Right lobe of liver (tissue), 6 donors: Measurements from ENCODE around the gene GPR176. TPM values are rescaled to one million over a fixed set of nuclear protein-coding genes. Genes with fewer than 3 reads are reported as not detected.

Source experiments
- ATAC-seq, 4 donors: fragments of 200-7000 bp; cut with Tn5 transposase; one replicate each; pipeline ENCODE4 v1.9.1; 2020; ENCODE audit warnings: mild to moderate bottlenecking in 4 of 4, moderate library complexity in 4 of 4
- DNase-seq, 3 donors: peaks; one replicate each; pipeline ENCODE4 v3.0.0-alpha.2; 2020
- H3K27ac ChIP-seq, 3 donors: fragments of 200-600 bp; one replicate each; pipeline ENCODE4 v1.8.0; 2022
- H3K27me3 ChIP-seq, 2 donors: fragments of 200-600 bp; one replicate each; pipeline ENCODE4 v1.8.0; 2022
- H3K36me3 ChIP-seq, 4 donors: fragments of 200-600 bp; sonication (generic) in 1 of 4; one replicate each; pipeline versions ENCODE4 v1.5.1 to v1.8.0; 2017 to 2022; ENCODE audit warnings: control low read depth in 1 of 4
- H3K4me1 ChIP-seq, 4 donors: fragments of 200-600 bp; sonication (generic) in 1 of 4; one replicate each; pipeline versions ENCODE4 v1.5.1 to v1.8.0; 2017 to 2022; ENCODE audit warnings: control low read depth in 1 of 4
- H3K4me3 ChIP-seq, 3 donors: fragments of 200-600 bp; one replicate each; pipeline ENCODE4 v1.8.0; 2022
- H3K9me3 ChIP-seq, 4 donors: fragments of 200-600 bp; sonication (generic) in 1 of 4; one replicate each; pipeline versions ENCODE4 v1.5.1 to v1.8.0; 2017 to 2022; ENCODE audit warnings: control low read depth in 1 of 4
- POLR2A ChIP-seq: fragments of 450-650 bp; IDR thresholded peaks from one replicate; pipeline ENCODE4 v1.6.1; 2017; ENCODE audit warnings: antibody characterized with exemption, mild to moderate bottlenecking
- WGBS: methylation state at CpG from one replicate; pipeline ENCODE4 v1.1.6; 2018; ENCODE audit warnings: low coverage, low lambda C conversion rate; ENCODE audit not compliant: insufficient coverage; ENCODE audit errors: missing lambda C conversion rate; 5-methylcytosine and 5-hydroxymethylcytosine counted together
- intact Hi-C, 2 donors: fragments of 100-400 bp; cut with DNase I; formaldehyde crosslinking; loops; one replicate each; pipeline versions ENCODE4 v1.11.2 to v1.14.1; 2022
- total RNA-seq, 6 experiments: library from RNA; depleted of rRNA in 2 of 6; stranded (reverse); fragments of >200 nt in 2 of 6; fragmentation: NEBNext Ultra II Directional in 3 of 6; extraction: Animal tissue kit (Norgen Biotek cat#: 25700) in 3 of 6; gene quantifications; one replicate each; pipeline versions ENCODE4 v1.1.0 to v1.2.4, GENCODE V29; 2016 to 2023
- TF ChIP-seq, protein P1 (sequence below), 4 donors: fragments of 200-600 bp in 3 of 4; fragments of 450-650 bp in 1 of 4; IDR thresholded peaks; one replicate each; pipeline versions ENCODE4 v1.5.1 to v1.8.0; 2016 to 2022; ENCODE audit warnings: antibody characterized with exemption in 4 of 4, mild to moderate bottlenecking in 2 of 4
- donor health status: DM: no; HTN: yes; CAD: no.
- donor health status: DM: no; HTN: no; CAD: no.
- donor health status: DM: no; HTN: no; CAD: no.
- donor health status: DM: no; HTN: yes; CAD: no.
- donor health status: DM: no; HTN: yes; CAD: no.

GPR176 gene
- total RNA-seq, 6 experiments from 2014 or later: 0.59 to 2.1 (median 1.3) TPM

DNA sequence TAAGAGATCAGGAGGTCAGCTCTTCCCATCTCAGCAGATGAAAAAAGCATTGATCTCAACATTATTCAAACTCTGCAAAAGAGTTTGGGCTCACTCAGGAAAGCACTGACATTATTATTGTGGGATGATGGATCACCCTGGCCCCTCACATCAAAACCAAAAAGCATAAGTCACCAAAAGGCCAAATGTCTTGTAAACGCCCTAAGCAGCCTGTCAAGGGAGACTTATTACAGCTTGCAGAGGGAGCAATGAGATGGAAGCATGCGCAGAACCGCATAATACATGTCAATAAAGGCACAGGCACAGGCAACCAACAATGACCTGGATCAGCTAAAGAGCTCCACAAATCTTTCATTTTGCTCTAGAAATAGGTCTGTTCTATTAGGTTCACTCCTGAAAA lies 142.0 kb downstream of the GPR176 start:
- intact Hi-C loops: no loop called here
- Histone ChIP-seq H3K27me3 (no peaks in the 10 kb centered on the region), H3K4me3 (no peak overlapping the region), H3K4me1 (no peaks in the 10 kb centered on the region), H3K9me3 (no peaks in the 10 kb centered on the region), H3K36me3 (no peaks in the 10 kb centered on the region), H3K27ac (no peak overlapping the region)
- 66% methylated on average over 3 of the region's 3 CpGs for WGBS
- TF ChIP-seq, protein P1, sequence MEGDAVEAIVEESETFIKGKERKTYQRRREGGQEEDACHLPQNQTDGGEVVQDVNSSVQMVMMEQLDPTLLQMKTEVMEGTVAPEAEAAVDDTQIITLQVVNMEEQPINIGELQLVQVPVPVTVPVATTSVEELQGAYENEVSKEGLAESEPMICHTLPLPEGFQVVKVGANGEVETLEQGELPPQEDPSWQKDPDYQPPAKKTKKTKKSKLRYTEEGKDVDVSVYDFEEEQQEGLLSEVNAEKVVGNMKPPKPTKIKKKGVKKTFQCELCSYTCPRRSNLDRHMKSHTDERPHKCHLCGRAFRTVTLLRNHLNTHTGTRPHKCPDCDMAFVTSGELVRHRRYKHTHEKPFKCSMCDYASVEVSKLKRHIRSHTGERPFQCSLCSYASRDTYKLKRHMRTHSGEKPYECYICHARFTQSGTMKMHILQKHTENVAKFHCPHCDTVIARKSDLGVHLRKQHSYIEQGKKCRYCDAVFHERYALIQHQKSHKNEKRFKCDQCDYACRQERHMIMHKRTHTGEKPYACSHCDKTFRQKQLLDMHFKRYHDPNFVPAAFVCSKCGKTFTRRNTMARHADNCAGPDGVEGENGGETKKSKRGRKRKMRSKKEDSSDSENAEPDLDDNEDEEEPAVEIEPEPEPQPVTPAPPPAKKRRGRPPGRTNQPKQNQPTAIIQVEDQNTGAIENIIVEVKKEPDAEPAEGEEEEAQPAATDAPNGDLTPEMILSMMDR (IDR thresholded peaks at IDR 0.05): no peak
- TF ChIP-seq POLR2A: no peak
- ATAC-seq: no peak
- DNase-seq: no peak

DNA sequence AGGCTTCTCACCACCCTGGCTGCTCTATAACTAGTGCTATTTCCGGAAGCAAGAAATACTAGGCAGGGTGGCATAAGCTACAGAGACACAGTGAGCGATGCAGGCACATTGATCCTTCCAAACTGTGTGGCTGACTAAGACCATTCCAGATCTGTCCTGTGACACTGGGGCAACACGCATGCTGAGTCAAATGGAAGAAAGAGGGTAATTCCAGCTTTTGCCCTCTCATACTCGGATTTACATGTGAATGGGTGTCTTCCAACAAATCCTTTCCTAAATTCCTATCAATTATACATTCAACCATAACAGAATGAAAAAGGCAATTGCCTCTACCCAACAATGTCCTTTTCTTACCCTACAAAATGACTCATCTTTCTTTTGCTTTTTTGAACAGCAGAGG lies 142.6 kb downstream of the GPR176 start:
- intact Hi-C loops: no loop called here
- Histone ChIP-seq H3K4me1 (no peaks in the 10 kb centered on the region), H3K9me3 (no peaks in the 10 kb centered on the region), H3K36me3 (no peaks in the 10 kb centered on the region), H3K4me3 (no peak overlapping the region), H3K27ac (no peak overlapping the region), H3K27me3 (no peaks in the 10 kb centered on the region)
- ATAC-seq (no peak), DNase-seq (no peak)
- TF ChIP-seq, protein P1 (IDR thresholded peaks at IDR 0.05): no peak
- no peak for TF ChIP-seq POLR2A
- 47% methylated on average over 3 of the region's 4 CpGs for WGBS

DNA sequence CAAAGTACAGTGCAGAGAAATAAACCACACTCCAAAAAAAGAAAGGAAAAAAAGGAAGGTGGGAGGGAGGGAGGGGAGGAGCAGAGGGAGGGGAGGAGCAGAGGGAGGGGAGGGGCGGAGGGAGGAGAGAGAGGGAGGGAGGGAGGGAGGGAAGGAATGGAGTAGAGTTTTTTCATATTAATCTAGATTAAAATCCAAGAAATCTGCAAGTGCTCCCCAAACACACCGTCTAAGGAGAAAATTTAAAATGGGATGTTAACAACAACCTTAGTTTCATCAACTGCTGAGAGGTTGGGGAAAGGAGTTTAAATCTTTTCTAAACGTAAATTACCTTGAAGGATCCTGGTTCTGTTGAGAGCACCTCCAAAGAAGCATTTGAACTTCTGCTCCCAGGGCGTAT lies 144.0 kb downstream of the GPR176 start:
- H3K4me3 ChIP-seq: no peak overlapping the region
- no peaks in the 10 kb centered on the region for H3K36me3 ChIP-seq
- intact Hi-C loops: no loop called here
- H3K9me3 ChIP-seq: no peaks in the 10 kb centered on the region
- DNase-seq (no peak), ATAC-seq (no peak)
- H3K27ac ChIP-seq: no peak overlapping the region
- H3K27me3 ChIP-seq: no peaks in the 10 kb centered on the region
- TF ChIP-seq, protein P1 (IDR thresholded peaks at IDR 0.05): no peak
- TF ChIP-seq POLR2A: no peak
- 70% methylated on average over 3 of the region's 4 CpGs for WGBS
- H3K4me1 ChIP-seq: no peaks in the 10 kb centered on the region

DNA sequence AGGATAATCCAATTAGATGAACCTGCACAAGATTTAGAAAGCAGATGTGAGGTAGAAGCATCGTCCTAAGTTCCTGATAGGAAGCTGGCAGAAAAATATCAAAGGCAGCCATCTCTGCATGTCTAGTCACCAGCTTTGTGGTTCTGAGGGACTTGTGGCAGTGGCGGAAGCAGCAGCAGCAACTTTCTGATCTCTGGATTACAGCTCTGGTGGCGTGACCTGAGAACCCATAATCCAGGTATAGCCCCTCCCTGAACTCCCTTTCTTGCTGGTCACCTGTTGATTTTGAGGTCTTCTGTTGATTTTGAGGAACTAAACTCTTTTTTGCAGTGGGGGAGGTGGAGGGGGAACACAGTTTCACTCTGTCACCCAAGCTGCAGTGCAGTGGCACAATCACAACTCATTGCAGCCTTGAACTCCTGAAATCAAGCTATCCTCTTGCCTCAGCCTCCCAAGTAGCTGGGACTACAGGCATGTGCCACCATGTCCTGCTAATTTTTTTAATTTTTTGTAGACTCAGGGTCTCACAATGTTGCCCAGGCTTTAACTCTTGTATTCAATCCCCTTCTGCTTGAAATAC lies 145.3 kb downstream of the GPR176 start:
- WGBS: 57% methylated on average over 1 of the region's 3 CpGs
- H3K27me3 ChIP-seq: no peaks in the 10 kb centered on the region
- H3K9me3 ChIP-seq: no peaks in the 10 kb centered on the region
- ATAC-seq: no peak
- H3K4me3 ChIP-seq: no peak overlapping the region
- no peaks in the 10 kb centered on the region for H3K4me1 ChIP-seq
- no peaks in the 10 kb centered on the region for H3K36me3 ChIP-seq
- no peak for DNase-seq
- intact Hi-C loops: no loop called here
- TF ChIP-seq POLR2A: no peak
- TF ChIP-seq, protein P1 (IDR thresholded peaks at IDR 0.05): no peak
- no peak overlapping the region for H3K27ac ChIP-seq
